ENCODE results near the gene CUL9.

Gene CUL9

DNA sequence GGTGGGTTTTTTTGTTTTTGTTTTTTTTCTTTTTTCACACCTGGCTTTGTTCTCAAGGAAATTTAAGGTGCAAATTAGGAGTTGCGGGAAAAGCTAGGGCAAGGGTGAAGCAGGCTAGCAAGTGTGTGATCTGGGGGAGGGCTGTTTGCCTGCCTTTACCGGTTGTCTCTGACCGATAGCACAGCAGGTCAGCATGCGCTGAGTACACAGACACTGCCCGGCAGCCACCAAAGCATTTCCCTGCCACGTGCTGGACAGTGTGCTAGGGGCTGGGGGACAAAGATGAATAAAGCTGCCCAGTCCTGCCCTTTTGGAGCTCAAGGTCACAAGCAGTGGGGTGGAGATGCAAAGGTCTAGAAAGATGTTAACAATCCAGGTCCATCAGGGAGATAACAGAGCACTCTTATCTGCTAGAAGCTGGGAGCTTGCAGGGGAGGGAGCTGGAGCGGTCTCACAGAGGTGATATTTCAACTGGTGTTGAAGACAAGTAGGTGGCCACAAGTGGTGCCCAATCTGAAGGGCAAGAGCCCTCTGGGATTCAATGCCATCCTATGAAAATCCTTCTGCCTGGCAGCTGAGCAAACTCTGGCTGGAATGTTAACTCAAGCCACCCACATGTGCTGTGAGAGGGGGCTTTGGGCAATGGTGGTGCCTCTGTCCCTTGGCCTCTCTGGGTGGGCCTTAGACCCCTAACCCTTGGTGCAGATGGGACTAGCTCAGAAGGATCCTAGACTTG lies 85.8 kb downstream of the CUL9 start:
- peaks cover 6% of the 10 kb centered on the region for H3K4me1 ChIP-seq (ENCODE audit: control insufficient read depth, insufficient read depth, low read depth, low read length)
- no peaks in the 10 kb centered on the region for H3K9me3 ChIP-seq (ENCODE audit: control insufficient read depth, low read length)
- no peak overlapping the region for H2BK120ac ChIP-seq (ENCODE audit: low read depth, low read length)

DNA sequence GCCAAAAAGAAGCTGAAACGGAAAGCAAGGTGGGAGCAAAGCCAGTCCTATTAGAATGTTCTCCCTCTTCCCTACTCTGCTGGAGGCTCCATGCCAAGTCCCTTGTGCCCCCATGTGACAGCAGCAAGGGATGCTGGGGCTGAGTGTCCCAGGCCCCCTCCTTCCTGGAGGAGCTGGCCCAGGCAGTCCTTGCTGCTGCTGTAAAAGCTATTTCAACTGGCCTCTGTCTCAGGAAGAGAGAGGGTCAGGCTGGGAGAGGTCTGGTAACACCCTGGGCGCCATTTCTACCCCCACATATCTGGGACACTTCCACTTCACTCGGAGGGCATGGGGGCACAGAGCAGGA lies 86.3 kb downstream of the CUL9 start:
- no peak overlapping the region for H3K14ac ChIP-seq (ENCODE audit: low read length in 2 of 2)
- no peak overlapping the region for H2BK12ac ChIP-seq (ENCODE audit: low read length in 2 of 2)
- no peak overlapping the region for H4K91ac ChIP-seq (ENCODE audit: low read length)
- no peak overlapping the region for H3K23ac ChIP-seq (ENCODE audit: low read length in 2 of 2)
- H3K4me1 ChIP-seq (ENCODE audit: control insufficient read depth, insufficient read depth, low read depth, low read length): peaks cover 6% of the 10 kb centered on the region
- H3K9me3 ChIP-seq (ENCODE audit: control insufficient read depth, low read length): no peaks in the 10 kb centered on the region
- H3K27ac ChIP-seq (ENCODE audit: low read length, poor library complexity, severe bottlenecking): no peak overlapping the region
- no peak overlapping the region for H2BK120ac ChIP-seq (ENCODE audit: low read depth, low read length)
- no peak overlapping the region for H3K4me2 ChIP-seq (ENCODE audit: low read length, poor library complexity, severe bottlenecking)
- no peak overlapping the region for H3K4me3 ChIP-seq (ENCODE audit: insufficient read depth in 1 of 2, low read depth in 1 of 2, low read length in 2 of 2)
- no peak overlapping the region for H2BK15ac ChIP-seq (ENCODE audit: low read depth, poor library complexity, severe bottlenecking)
- H3K36me3 ChIP-seq (ENCODE audit: control insufficient read depth in 1 of 2, insufficient read depth in 2 of 2, low read depth in 1 of 2, low read length in 2 of 2): no peaks in the 10 kb centered on the region
- no peak overlapping the region for H2BK5ac ChIP-seq (ENCODE audit: low read depth, low read length, poor library complexity, severe bottlenecking)
- H2AFZ ChIP-seq (ENCODE audit: low read depth, low read length): no peak overlapping the region
- no peak overlapping the region for H4K8ac ChIP-seq (ENCODE audit: low read length)
- WGBS: 83% methylated on average over 3 of the region's 3 CpGs
- DNase-seq: no peak
- H3K18ac ChIP-seq (ENCODE audit: low read depth in 1 of 2, low read length in 2 of 2): no peak overlapping the region
- H3K27me3 ChIP-seq (ENCODE audit: control insufficient read depth in 1 of 2, insufficient read depth in 1 of 2, low read length in 2 of 2): peaks cover 57 to 81% of the 10 kb centered on the region in 2 experiments
- no peak overlapping the region for H2AK5ac ChIP-seq (ENCODE audit: low read length, severe bottlenecking)
- no peaks in the 10 kb centered on the region for H3K79me1 ChIP-seq (replicated peaks; ENCODE audit: low read length, poor library complexity, severe bottlenecking)
- no peak overlapping the region for H3K4ac ChIP-seq (ENCODE audit: low read depth in 1 of 2, low read length in 2 of 2)
- no peak overlapping the region for H3K9ac ChIP-seq (ENCODE audit: low read length)

More for the DNA sequence above, 85.8 kb downstream of the CUL9 start:
- no peak for DNase-seq
- Histone ChIP-seq H4K91ac (ENCODE audit: low read length) (no peak overlapping the region), H3K4me3 (ENCODE audit: insufficient read depth in 1 of 2, low read depth in 1 of 2, low read length in 2 of 2) (no peak overlapping the region), H3K27me3 (ENCODE audit: control insufficient read depth in 1 of 2, insufficient read depth in 1 of 2, low read length in 2 of 2) (peaks cover 54 to 76% of the 10 kb centered on the region in 2 experiments), H3K14ac (ENCODE audit: low read length in 2 of 2) (no peak overlapping the region), H4K8ac (ENCODE audit: low read length) (no peak overlapping the region), H3K79me1 (replicated peaks; ENCODE audit: low read length, poor library complexity, severe bottlenecking) (no peaks in the 10 kb centered on the region), H3K27ac (ENCODE audit: low read length, poor library complexity, severe bottlenecking) (no peak overlapping the region), H2BK15ac (ENCODE audit: low read depth, poor library complexity, severe bottlenecking) (no peak overlapping the region), H3K9ac (ENCODE audit: low read length) (no peak overlapping the region), H3K4me2 (ENCODE audit: low read length, poor library complexity, severe bottlenecking) (no peak overlapping the region), H2BK5ac (ENCODE audit: low read depth, low read length, poor library complexity, severe bottlenecking) (no peak overlapping the region), H2BK12ac (ENCODE audit: low read length in 2 of 2) (no peak overlapping the region), H2AFZ (ENCODE audit: low read depth, low read length) (no peak overlapping the region), H3K18ac (ENCODE audit: low read depth in 1 of 2, low read length in 2 of 2) (no peak overlapping the region), H3K36me3 (ENCODE audit: control insufficient read depth in 1 of 2, insufficient read depth in 2 of 2, low read depth in 1 of 2, low read length in 2 of 2) (no peaks in the 10 kb centered on the region), H3K4ac (ENCODE audit: low read depth in 1 of 2, low read length in 2 of 2) (no peak overlapping the region), H3K23ac (ENCODE audit: low read length in 2 of 2) (no peak overlapping the region), H2AK5ac (ENCODE audit: low read length, severe bottlenecking) (no peak overlapping the region)
- WGBS: 25% methylated on average over 7 of the region's 7 CpGs

- Histone ChIP-seq H4K8ac (ENCODE audit: low read length) (no peak overlapping the region), H2BK120ac (ENCODE audit: low read depth, low read length) (no peak overlapping the region), H2AFZ (ENCODE audit: low read depth, low read length) (no peak overlapping the region), H2BK12ac (ENCODE audit: low read length in 2 of 2) (no peak overlapping the region), H3K14ac (ENCODE audit: low read length in 2 of 2) (no peak overlapping the region), H3K36me3 (ENCODE audit: control insufficient read depth in 1 of 2, insufficient read depth in 2 of 2, low read depth in 1 of 2, low read length in 2 of 2) (no peaks in the 10 kb centered on the region), H3K9me3 (ENCODE audit: control insufficient read depth, low read length) (no peaks in the 10 kb centered on the region), H3K27me3 (ENCODE audit: control insufficient read depth in 1 of 2, insufficient read depth in 1 of 2, low read length in 2 of 2) (peaks cover 62 to 86% of the 10 kb centered on the region in 2 experiments), H3K18ac (ENCODE audit: low read depth in 1 of 2, low read length in 2 of 2) (peak overlapping the region in 1 of 2 experiments; percentile 6), H3K9ac (ENCODE audit: low read length) (no peak overlapping the region), H3K79me1 (replicated peaks; ENCODE audit: low read length, poor library complexity, severe bottlenecking) (no peaks in the 10 kb centered on the region), H3K4ac (ENCODE audit: low read depth in 1 of 2, low read length in 2 of 2) (no peak overlapping the region), H3K4me2 (ENCODE audit: low read length, poor library complexity, severe bottlenecking) (no peak overlapping the region), H3K4me1 (ENCODE audit: control insufficient read depth, insufficient read depth, low read depth, low read length) (peaks cover 6% of the 10 kb centered on the region), H2BK5ac (ENCODE audit: low read depth, low read length, poor library complexity, severe bottlenecking) (no peak overlapping the region), H3K27ac (ENCODE audit: low read length, poor library complexity, severe bottlenecking) (no peak overlapping the region), H3K4me3 (ENCODE audit: insufficient read depth in 1 of 2, low read depth in 1 of 2, low read length in 2 of 2) (peak overlapping the region in 1 of 2 experiments; percentile 63), H4K91ac (ENCODE audit: low read length) (peak overlapping the region; percentile 12), H3K23ac (ENCODE audit: low read length in 2 of 2) (no peak overlapping the region), H2BK15ac (ENCODE audit: low read depth, poor library complexity, severe bottlenecking) (no peak overlapping the region), H2AK5ac (ENCODE audit: low read length, severe bottlenecking) (no peak overlapping the region)
- WGBS: 90% methylated on average over 9 of the region's 10 CpGs
- no peak for DNase-seq
These were observed 86.8 kb downstream of the CUL9 start for GRCh38 chr6:43268782-43269272.

DNA sequence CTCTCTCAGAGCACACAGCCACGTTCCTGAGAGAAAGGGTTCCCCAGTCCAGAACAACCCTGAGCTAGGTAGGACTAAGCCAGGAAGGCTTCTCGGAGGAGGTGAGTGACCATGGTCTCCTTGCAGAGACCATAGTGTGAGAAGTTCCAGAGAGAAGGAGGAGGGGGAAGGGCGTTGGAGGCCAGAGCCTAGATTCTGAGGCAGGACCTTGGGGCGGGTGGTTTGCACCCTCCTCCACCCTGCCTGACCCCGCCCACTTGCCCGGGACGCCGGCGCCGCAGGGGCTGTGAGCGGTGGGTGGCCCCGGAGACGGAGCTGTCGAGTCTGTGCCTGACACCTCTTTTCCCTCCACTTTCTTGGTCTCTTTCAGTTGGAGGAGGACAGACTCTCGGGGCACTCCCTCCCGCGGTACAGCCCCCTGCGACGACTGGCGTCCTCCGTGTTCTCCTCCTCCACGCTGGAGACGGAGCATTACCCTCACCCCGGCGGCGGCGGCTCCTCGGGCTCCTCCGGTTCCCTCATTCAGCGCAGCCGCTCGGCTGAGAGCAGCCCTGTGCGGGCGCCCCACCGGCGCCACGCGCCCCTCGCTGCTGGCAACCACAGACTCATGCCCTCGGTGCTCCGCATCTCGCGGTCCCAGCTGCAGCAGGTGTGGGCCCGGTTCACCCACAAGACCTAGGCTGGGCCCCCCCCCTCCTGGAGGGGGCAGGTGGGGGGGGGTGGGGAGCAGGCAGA lies 87.4 kb downstream of the CUL9 start:
- Histone ChIP-seq H3K4me2 (ENCODE audit: low read length, poor library complexity, severe bottlenecking) (peak overlapping the region; percentile 42), H3K79me1 (replicated peaks; ENCODE audit: low read length, poor library complexity, severe bottlenecking) (no peaks in the 10 kb centered on the region), H3K4me3 (ENCODE audit: insufficient read depth in 1 of 2, low read depth in 1 of 2, low read length in 2 of 2) (peak overlapping the region in 1 of 2 experiments; percentile 63), H2BK5ac (ENCODE audit: low read depth, low read length, poor library complexity, severe bottlenecking) (no peak overlapping the region), H3K23ac (ENCODE audit: low read length in 2 of 2) (no peak overlapping the region), H4K91ac (ENCODE audit: low read length) (no peak overlapping the region), H3K4me1 (ENCODE audit: control insufficient read depth, insufficient read depth, low read depth, low read length) (peaks cover 6% of the 10 kb centered on the region), H2BK12ac (ENCODE audit: low read length in 2 of 2) (no peak overlapping the region), H2AK5ac (ENCODE audit: low read length, severe bottlenecking) (no peak overlapping the region), H2BK15ac (ENCODE audit: low read depth, poor library complexity, severe bottlenecking) (no peak overlapping the region), H2BK120ac (ENCODE audit: low read depth, low read length) (no peak overlapping the region), H3K9me3 (ENCODE audit: control insufficient read depth, low read length) (no peaks in the 10 kb centered on the region), H4K8ac (ENCODE audit: low read length) (peak overlapping the region; percentile 24), H3K4ac (ENCODE audit: low read depth in 1 of 2, low read length in 2 of 2) (no peak overlapping the region), H3K14ac (ENCODE audit: low read length in 2 of 2) (no peak overlapping the region), H3K27ac (ENCODE audit: low read length, poor library complexity, severe bottlenecking) (no peak overlapping the region), H3K9ac (ENCODE audit: low read length) (no peak overlapping the region), H2AFZ (ENCODE audit: low read depth, low read length) (no peak overlapping the region), H3K36me3 (ENCODE audit: control insufficient read depth in 1 of 2, insufficient read depth in 2 of 2, low read depth in 1 of 2, low read length in 2 of 2) (no peaks in the 10 kb centered on the region), H3K18ac (ENCODE audit: low read depth in 1 of 2, low read length in 2 of 2) (peak overlapping the region in 1 of 2 experiments; percentile 6), H3K27me3 (ENCODE audit: control insufficient read depth in 1 of 2, insufficient read depth in 1 of 2, low read length in 2 of 2) (peaks cover 69 to 91% of the 10 kb centered on the region in 2 experiments)
- WGBS: 7% methylated on average over 33 of the region's 44 CpGs
- peak; percentile 10 for DNase-seq

Data from mesenchymal stem cell (in vitro differentiated cells and primary cell).